ENCODE measurements around the gene SYNPO.

Gene SYNPO

GRCh38 chr5:150599281-150599680 is 41.2 kb upstream of the SYNPO start:
- H3K36me3 ChIP-seq (ENCODE audit: insufficient read depth, low read length), result no peaks in the 10 kb centered on the region
- H3K9me2 ChIP-seq (ENCODE audit: low read depth, low read length), result no peaks in the 10 kb centered on the region
- no peak overlapping the region for H2AFZ ChIP-seq (ENCODE audit: low read length)
- H3K79me2 ChIP-seq (ENCODE audit: insufficient read depth, low read length), result no peaks in the 10 kb centered on the region
- no peak overlapping the region for H3K27ac ChIP-seq (ENCODE audit: low read depth, low read length, poor library complexity, severe bottlenecking)
- no peaks in the 10 kb centered on the region for H3K4me1 ChIP-seq (ENCODE audit: insufficient read depth, low read length, severe bottlenecking)
- no peak overlapping the region for H3K4me3 ChIP-seq (ENCODE audit: low read depth, low read length, poor library complexity, severe bottlenecking)
- TF ChIP-seq EZH2 (IDR thresholded peaks at IDR 0.05; ENCODE audit: borderline replicate concordance, low read length) (no peak), CTCF (IDR thresholded peaks at IDR 0.05; ENCODE audit: low read length) (no peak)
- peak overlapping the region; percentile 22; the same call in 1 of the 2 replicates for H3K4me2 ChIP-seq (ENCODE audit: low read length)
- H3K9me3 ChIP-seq (ENCODE audit: low read length), result no peaks in the 10 kb centered on the region
- no peaks in the 10 kb centered on the region for H4K20me1 ChIP-seq (ENCODE audit: insufficient read depth, low read length)
- H3F3A ChIP-seq (ENCODE audit: insufficient read depth, low read length), result no peaks in the 10 kb centered on the region
- H3K27me3 ChIP-seq (ENCODE audit: insufficient read depth, low read length), result peaks cover 4% of the 10 kb centered on the region; the same call in 1 of the 2 replicates
- no peak overlapping the region for H3K9ac ChIP-seq (ENCODE audit: low read length)

GRCh38 chr5:150599917-150600511 is 40.4 kb upstream of the SYNPO start:
- H3K9me2 ChIP-seq (ENCODE audit: low read depth, low read length), result no peaks in the 10 kb centered on the region
- H3K36me3 ChIP-seq (ENCODE audit: insufficient read depth, low read length), result no peaks in the 10 kb centered on the region
- no peak overlapping the region for H2AFZ ChIP-seq (ENCODE audit: low read length)
- peaks cover 4% of the 10 kb centered on the region; the same call in 1 of the 2 replicates for H3K27me3 ChIP-seq (ENCODE audit: insufficient read depth, low read length)
- H3K4me2 ChIP-seq (ENCODE audit: low read length), result no peak overlapping the region
- no peaks in the 10 kb centered on the region for H3K9me3 ChIP-seq (ENCODE audit: low read length)
- H3K9ac ChIP-seq (ENCODE audit: low read length), result no peak overlapping the region
- H3K79me2 ChIP-seq (ENCODE audit: insufficient read depth, low read length), result no peaks in the 10 kb centered on the region
- H3K4me1 ChIP-seq (ENCODE audit: insufficient read depth, low read length, severe bottlenecking), result no peaks in the 10 kb centered on the region
- H3K27ac ChIP-seq (ENCODE audit: low read depth, low read length, poor library complexity, severe bottlenecking), result no peak overlapping the region
- no peaks in the 10 kb centered on the region for H3F3A ChIP-seq (ENCODE audit: insufficient read depth, low read length)
- TF ChIP-seq EZH2 (IDR thresholded peaks at IDR 0.05; ENCODE audit: borderline replicate concordance, low read length) (no peak), CTCF (IDR thresholded peaks at IDR 0.05; ENCODE audit: low read length) (no peak)
- no peak overlapping the region for H3K4me3 ChIP-seq (ENCODE audit: low read depth, low read length, poor library complexity, severe bottlenecking)
- H4K20me1 ChIP-seq (ENCODE audit: insufficient read depth, low read length), result no peaks in the 10 kb centered on the region

GRCh38 chr5:150600616-150601490 is 39.6 kb upstream of the SYNPO start:
- Histone ChIP-seq H3K9ac (ENCODE audit: low read length) (no peak overlapping the region), H3F3A (ENCODE audit: insufficient read depth, low read length) (no peaks in the 10 kb centered on the region), H3K4me3 (ENCODE audit: low read depth, low read length, poor library complexity, severe bottlenecking) (no peak overlapping the region), H2AFZ (ENCODE audit: low read length) (no peak overlapping the region), H3K79me2 (ENCODE audit: insufficient read depth, low read length) (no peaks in the 10 kb centered on the region), H3K9me3 (ENCODE audit: low read length) (no peaks in the 10 kb centered on the region), H3K27me3 (ENCODE audit: insufficient read depth, low read length) (peaks cover 4% of the 10 kb centered on the region; the same call in 1 of the 2 replicates), H3K4me2 (ENCODE audit: low read length) (no peak overlapping the region), H3K27ac (ENCODE audit: low read depth, low read length, poor library complexity, severe bottlenecking) (no peak overlapping the region), H4K20me1 (ENCODE audit: insufficient read depth, low read length) (no peaks in the 10 kb centered on the region), H3K9me2 (ENCODE audit: low read depth, low read length) (no peaks in the 10 kb centered on the region), H3K36me3 (ENCODE audit: insufficient read depth, low read length) (no peaks in the 10 kb centered on the region), H3K4me1 (ENCODE audit: insufficient read depth, low read length, severe bottlenecking) (no peaks in the 10 kb centered on the region)
- TF ChIP-seq CTCF (IDR thresholded peaks at IDR 0.05; ENCODE audit: low read length) (no peak), EZH2 (IDR thresholded peaks at IDR 0.05; ENCODE audit: borderline replicate concordance, low read length) (no peak)

Data from OCI-LY1 (cell line).